Fibroblast of peridontal ligament (primary cell): ENCODE measurements around the gene AADACL4.
"Not testable (repeated sequence)": the region's sequence is repeated elsewhere in the genome, so short reads cannot be mapped to it uniquely, and the experiment has no call there.

Experiments
- DNase-seq: peaks from one replicate; pipeline ENCODE4 v3.0.0-alpha.2; 2010; ENCODE audit errors: extremely low read depth

AADACL4 gene

DNA sequence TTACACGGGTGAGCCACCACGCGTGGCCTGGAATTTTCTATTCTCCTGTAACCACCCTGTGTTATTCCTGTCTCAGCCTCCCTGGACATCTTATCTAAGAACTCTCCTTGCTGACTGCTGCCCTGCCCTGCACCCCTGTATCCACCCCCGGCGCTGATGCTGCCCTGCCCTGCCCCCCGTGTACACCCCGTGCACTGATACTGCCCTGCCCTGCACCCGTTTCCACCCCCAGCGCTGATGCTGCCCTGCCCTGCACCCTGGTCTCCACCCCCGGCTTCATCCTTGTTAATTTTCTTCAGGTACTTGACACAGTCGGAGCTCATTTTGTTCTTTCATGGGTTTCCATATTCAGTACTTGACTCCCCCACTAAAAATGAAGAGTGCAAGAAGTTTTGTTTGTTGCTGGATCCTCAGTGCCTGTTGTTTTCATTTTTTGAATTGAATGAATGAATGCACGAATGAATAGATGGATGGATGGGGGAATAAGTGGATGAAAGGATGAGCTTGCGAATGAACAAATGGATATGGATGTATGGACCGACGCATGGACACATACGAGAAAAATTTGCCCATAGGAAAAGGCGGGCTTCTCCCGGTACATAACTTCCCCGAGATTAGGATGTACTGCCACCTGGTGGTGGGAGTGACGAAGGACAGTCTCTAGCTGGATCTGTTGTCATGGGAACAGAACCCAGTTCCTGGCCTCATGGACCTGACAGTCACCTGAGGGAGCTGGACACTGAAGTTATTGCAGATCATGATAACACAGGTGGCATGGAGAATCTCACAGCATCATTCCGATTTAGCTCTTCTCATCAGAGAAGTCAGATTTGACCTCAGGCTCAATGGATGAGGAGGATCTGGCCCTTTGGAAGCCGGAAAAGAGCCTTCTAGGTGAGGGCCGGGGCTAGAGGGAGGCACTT lies 14.9 kb downstream of the AADACL4 start:
- peak; percentile 84 for DNase-seq

DNA sequence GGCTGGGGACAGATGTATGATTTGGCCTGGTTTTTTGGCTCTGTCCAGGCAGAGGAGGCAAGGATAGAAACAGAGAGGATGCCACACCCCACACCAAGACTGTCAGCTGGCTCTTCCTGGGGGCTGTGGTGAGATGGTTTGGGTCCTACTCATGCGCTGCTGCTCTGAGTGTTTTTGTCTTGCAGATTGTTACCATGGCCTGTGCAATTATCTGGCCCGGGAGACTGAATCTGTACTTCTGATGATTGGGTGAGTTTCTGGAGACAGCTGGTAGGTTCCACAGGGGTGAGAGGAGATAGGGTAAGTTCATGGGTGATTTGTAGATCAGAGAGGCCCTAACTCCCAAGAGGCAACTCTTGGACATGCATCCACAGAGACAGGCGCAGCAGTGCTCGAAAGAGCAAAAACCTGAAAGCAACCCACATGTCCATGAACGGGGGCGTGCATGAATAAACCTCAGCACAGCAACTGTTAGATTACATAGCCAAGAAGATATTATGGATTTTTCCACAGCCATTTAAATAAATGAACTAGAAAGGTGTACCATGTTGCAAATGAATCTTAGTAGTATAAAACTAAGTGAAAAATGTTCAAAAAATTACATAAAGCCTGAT lies 17.8 kb downstream of the AADACL4 start:
- no peak for DNase-seq

DNA sequence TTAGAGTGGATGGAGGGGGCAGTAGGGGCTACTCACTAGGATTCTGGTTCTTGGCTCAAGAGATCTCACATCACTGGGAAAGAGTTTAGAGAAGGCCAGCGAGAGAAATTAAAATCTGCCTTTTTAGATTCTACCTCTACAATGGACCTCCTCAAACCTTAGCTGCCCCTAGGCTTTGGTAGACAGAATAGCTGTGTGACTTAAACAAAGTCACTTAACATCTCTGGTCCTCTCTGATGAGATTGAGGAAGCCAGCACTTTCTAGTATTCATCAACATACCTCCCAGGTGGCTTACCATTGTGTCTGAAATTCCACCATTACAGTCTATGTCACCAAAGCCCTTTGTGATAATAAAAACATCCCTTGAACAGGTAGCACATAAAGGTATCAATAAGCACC lies 18.7 kb downstream of the AADACL4 start:
- DNase-seq = no peak

DNA sequence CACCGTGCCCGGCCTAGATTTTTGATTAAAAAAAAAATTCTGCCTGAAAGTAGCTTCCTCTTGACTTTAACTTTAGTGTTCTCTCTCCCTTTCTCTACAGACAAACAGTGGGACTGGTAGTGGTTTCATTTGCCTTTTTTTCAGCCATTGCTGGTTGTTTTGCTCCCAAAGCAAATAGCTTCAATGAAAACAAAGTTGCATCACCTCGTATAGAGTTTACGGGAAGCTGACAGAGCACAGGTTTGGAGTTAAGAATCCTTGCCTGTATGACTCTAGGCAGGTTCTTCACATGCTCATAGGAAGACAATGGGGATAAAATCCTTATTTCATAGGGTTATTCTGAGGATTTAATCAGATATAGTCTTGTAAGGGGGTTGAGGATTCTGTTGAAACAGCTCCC lies 21.6 kb downstream of the AADACL4 start:
- DNase-seq = no peak

DNA sequence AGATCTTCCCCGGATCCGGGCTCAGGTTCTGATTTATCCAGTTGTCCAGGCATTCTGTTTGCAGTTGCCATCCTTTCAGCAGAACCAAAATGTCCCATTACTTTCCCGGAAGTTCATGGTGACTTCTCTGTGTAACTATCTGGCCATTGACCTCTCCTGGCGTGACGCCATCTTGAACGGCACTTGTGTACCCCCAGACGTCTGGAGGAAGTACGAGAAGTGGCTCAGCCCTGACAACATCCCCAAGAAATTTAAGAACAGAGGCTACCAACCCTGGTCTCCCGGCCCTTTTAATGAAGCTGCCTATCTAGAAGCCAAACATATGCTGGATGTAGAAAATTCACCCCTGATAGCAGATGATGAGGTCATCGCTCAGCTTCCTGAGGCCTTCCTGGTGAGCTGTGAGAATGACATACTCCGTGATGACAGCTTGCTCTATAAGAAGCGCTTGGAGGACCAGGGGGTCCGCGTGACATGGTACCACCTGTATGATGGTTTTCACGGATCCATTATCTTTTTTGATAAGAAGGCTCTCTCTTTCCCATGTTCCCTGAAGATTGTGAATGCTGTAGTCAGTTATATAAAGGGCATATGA lies 22.4 kb downstream of the AADACL4 start:
- DNase-seq = no peak

DNA sequence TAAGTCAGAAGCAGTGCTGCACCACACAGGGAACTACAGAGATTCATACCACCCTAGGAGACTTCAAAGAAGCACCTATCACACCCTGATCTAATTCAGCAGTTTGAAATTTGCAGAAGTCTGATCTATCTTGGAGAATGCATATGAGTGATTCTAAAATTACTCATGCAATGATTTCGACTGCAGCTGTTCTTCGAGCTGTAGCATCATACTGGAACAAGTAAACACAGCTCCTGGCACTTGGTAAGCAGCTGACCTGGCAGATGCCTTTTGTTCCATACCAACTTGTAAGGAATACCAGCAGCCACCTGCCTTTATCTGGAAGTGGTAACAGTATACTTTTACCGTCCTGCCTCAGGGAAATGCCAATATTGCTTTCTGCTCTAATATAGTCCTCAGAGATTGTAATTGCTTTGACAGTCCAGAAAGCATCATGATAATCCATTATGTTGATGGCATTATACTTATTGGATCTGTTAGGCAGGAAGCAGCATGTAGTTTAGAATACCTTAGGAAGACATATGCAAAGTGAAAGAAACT lies 25.7 kb downstream of the AADACL4 start:
- peak; percentile 6 for DNase-seq

DNA sequence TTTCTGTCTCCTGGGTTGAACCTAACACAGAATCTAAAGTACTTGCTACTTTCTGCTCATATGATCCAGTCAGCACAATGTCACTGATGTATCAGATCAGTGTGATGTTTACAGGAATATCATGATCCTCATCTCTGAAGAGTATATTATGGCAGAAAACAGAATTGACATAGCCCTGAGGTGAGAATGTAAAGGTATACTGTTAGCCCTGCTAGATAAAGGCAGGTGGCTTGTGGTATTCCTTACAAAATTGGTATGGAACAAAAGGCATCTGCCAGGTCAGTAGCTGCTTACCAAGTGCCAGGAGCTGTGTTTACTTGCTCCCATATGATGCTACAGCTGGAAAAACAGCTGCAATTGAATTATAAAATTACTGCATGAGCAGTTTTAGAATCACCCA lies 30.5 kb downstream of the AADACL4 start:
- DNase-seq = no peak

DNA sequence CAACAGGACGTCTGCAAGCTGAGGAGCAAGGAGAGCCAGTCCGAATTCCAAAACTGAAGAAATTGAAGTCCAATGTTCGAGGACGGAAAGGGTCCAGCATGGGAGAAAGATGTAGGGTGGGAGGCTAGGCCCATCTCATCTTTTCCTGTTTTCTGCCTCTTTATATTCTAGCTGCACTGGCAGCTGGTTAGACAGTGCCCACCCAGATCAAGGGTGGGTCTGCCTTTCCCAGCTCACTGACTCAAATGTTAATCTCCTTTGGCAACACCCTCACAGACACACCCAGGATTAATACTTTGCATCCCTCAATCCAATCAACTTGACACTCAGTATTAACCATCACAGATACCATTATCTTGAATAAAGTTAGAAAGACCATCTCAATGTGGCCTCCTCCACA lies 32.2 kb downstream of the AADACL4 start:
- not testable (repeated sequence) for DNase-seq

DNA sequence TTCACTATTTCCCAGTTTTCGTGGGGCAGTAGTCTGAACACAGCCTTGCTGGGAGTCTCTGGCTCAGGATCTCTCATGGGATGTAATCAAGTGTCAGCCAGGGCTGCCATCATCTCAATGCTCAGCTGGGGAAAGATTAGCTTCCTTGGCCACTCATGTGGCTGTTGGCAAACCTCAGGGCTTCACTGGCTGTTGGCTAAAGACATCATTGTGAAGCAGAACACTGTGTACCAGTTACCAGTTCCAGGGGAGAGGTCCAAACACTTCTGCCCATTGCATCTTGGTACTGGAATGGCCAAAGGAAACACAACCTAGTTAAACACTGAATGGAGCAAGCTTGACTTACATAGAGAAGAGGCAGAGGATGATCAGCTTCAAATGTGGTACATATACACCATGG lies 33.7 kb downstream of the AADACL4 start:
- no peak for DNase-seq

DNA sequence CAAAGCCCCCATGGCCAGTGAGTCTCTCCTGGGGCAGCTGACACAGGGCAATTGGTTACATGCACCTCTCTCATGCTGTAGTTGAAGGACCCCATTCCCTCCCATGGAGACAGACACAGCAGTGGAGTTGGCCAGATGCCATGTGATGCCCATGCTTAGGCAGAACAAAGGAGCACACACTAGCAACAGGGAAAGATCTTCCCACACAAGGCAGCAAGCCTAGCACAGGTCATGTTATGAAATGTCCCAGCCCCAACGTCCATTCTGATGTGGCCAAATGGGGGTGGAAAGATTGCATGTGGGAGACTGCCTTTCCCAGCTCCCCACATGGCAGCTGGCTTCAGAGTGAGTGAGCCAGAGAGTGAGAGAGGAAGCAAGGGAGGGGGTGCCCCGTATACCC lies 34.5 kb downstream of the AADACL4 start:
- no peak for DNase-seq

DNA sequence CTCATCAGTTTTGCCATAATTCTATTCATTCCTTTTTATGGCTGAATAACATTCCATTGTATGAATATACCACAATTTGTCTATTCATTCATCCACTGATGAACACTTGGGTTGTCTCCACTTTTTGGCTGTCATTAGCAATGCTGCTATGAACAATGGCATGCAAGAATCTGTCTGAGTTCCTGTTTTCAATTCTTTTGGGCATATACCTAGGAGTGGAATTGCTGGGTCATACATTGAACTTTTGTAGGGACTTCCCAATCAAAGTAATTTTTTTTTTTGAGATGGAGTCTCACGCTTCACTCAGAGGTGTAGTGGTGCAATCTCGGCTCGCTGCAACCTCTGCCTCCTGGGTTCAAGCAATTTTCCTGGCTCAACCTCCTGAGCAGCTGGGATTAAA lies 34.9 kb downstream of the AADACL4 start:
- DNase-seq = no peak

DNA sequence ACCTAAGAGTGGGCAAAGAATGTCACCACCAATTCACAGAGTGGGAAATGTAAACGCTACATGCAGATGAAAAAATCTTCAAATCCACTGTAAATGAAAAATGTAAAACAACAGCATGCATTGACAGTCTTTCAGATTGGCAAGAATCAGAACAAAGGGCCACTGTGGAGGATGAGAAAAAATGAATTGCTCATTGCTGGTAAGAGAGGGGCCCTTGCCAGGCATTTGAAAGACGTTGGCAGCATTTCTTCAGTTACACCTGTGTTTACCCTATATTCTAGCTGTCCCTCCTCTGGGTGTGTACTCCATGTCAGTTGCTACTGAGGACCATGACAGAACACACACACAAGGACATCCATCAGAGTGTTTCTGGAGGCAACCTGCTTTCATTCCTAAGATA lies 46.3 kb downstream of the AADACL4 start:
- no peak for DNase-seq

DNA sequence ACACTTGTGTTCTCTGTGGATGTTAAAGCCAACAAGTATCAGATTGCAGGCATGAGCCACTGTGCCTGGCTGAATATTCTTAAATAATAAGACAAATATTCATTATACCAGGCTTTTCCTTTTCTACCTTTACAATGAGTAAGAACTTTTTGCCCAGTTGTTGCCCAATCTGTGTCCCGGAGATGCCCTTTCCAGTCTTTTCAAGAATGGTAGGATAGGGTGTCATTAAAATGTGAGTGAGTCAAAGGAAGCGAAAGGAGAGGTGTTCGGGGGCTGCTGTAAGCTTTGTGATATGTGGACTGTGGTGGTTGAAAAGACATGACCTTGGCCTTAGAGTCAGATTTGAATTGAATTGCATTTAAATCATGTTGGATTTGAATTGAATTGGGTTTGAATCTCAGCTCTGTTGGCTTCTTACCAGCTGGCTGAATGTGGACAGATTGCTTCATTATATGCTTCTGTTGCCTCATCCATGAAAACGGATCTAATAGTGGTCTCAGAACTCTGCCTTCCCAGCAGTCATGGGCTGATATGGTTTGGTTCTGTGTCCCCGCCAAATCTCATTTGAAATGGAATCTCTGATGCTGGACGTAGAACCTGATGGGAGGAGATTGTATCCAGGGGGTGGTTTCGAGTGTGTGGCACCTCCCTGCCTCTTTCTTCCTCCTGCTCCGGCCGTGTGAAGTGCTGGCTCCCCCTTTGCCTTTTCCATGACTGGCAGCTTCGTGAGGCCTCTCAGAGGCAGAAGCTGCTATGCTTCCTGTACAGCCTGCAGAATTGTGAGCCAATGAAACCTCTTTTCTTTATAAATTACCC lies 49.3 kb downstream of the AADACL4 start:
- peak; percentile 54 for DNase-seq

DNA sequence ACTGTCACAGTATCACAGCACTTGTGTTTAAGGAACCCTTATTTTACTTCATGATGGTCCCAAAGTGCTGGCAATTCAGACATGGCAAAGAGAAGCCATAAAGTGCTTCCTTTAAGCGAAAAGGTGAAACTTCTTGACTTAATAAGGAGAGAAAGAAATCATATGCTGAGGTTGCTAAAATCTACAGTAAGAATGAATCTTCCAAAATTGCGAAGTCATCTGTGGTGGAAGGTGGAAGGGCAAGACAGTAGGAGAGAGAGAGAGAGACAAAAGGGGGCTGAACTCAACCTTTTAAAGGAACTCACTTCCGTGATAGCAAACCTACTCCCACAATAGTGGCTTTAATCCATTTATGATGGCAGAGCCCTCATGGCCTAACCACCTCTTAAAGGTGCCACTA lies 52.8 kb downstream of the AADACL4 start:
- DNase-seq = no peak

DNA sequence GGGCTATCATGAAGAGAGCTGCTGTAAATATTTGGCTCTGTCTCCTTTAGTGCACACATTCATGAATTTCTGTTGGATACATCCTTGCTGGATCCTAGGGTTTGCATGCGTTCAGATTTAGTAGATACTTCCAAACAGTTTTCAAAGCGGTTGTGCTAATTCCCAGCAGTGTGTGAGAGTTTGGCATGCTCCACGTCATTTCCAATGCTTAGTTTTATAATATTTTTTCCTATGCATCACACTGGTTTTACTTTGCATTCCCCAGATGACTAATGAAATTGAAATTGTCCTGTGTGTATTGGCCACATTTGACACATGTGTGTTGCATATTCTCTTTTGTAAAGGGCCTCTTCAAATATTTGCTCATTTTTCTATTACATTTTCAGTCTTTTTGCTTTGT lies 53.5 kb downstream of the AADACL4 start:
- DNase-seq = peak; percentile 66

DNA sequence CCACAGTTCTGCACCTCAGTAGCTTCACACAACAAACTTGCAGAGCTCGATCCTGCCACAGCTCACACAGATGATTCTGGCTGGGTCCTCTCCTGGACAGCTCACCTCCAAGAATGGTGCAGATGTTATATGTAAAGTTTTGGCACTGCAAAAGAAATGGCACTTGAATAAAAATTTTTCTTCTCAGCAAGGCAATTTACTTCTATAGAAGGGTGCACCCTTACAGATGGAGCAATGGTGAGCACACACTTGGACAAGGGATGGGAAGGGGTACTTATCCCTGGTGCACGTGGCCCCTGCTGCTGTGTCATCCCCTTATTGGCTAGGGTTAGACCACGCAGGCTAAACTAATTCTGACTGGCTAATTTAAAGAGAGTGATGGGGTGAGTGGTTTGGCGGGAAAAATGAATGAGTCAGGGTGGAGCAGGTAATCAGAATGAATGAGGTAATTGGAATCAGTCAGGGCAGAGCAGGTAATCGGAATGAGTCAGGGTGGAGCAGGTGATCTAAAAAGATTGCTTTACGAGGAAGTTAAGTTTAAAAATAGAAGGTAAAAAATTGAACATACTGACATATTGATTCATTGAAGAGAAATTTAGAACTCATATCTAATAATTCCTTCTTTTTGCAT lies 60.1 kb downstream of the AADACL4 start:
- no peak for DNase-seq

DNA sequence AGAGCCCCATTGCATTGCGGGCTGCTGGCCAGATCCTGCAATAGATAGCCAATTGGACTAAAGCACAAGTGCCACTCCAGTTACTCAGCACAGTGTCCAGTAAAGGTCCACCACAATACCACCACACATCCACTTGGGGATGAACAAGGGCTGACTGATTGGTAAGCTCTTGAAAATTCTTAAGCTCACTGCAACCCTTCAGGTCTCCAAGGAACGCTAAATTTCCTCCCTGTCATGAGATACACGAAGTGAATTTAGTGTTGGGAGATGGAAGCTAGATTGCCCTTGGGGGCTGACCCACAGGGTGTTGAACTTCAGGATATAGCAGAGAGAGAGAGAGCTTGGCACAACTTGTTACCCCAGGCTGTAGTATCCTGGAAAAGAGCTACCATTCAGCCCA lies 62.2 kb downstream of the AADACL4 start:
- no peak for DNase-seq

DNA sequence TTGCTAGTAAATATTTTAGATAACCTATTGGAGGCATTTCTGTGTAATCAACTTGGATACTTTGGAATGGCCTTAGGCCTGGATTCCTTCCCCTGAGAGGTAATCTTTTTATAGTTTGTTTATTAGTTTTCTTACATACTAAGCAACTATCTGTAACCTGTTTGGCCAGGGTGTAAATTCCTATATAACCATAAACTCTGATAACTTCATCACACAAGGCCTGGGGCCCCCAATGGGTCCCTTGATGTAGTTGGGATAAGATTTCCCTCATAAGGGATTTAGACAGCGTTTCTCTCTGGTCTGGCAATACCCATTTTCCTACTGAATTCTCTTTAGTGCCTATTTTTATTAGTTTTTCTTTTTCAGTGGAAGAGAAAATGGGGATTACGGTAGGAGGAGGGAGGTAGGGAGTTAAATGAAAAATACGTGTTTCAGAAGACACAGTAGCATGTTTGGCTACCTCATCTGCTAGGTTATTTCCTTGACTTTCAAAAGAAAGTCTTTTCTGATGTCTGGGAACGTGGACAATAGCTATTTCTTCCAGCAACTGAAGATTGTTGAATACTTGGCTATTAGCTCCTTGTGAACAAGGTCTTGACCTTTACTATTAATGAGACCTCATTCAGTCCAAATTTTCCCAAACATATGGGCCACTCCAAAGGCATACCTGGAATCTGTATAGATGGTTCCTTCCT lies 64.7 kb downstream of the AADACL4 start:
- DNase-seq = no peak

DNA sequence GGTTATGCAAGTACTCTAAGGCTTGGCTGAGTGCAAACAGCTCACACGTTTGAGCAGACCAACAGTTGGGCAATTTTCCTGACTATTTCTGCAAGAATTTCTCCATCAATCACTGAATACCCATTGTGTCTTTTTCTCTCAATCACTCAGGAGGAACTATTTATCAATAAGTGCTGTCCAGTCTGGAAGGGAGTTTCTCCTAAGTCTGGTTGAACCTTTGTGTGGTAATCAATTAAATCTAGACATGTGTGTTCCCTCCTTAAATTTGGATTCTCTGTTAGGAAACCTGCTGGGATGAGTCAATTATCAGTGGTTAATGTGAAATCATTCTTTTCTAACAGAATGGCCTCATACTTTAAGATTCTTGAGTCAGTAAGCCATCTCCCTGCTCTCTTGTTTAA lies 65.2 kb downstream of the AADACL4 start:
- DNase-seq = peak; percentile 18

DNA sequence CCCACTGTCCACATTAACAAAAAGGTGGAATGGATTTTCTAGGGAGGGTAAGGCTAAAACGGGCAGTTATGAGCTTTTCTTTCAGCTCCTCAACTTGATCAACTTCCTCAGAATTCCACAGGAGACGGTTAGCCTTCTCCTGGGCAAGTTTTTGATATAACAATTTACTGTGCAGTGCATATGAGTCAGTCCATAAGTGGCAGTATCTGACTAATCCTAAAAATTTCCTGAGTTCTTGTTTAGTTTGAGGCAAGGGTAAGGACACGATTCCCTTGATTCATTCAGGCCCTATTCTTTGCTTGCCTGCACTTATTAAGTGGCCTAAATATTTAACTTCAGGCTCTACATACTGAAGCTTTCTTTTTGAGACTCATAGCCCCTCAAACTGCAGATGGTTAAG lies 65.8 kb downstream of the AADACL4 start:
- DNase-seq = peak; percentile 15

DNA sequence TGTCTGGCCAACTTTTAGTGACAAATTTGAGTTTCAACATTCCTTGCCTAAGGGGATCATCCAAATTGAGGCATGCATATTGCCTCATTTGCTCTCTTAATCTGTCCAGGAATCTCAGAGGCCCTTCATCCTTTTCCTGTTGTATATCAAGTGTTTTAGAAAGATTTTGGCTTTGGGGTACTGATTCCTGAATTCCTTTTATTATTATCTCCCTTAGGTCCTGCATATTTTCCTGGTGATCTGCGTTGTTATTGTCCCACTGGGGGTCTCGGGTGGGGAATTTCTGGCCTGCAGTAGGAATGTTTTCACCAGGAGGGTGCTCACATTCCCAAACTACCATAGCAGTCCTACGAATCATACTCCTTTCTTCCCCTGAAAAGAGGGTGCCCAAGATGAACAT lies 67.7 kb downstream of the AADACL4 start:
- peak; percentile 10 for DNase-seq
